DOHH2 (cell line): ENCODE measurements around the gene SNAPC1.

Source experiments
- H3F3A ChIP-seq: fragments of 200-600 bp; sonication (generic), shearing (Covaris generic); 2 replicates; pipeline ENCODE4 v1.6.0; 2016; ENCODE audit warnings: antibody characterized with exemption, mild to moderate bottlenecking; ENCODE audit not compliant: control insufficient read depth, insufficient read depth
- H3K27ac ChIP-seq: fragments of 200-600 bp; sonication (generic); 2 replicates; pipeline ENCODE4 v1.5.1; 2014; ENCODE audit warnings: low read depth, mild to moderate bottlenecking, low read length, moderate library complexity
- H3K27me3 ChIP-seq: fragments of 200-600 bp; sonication (generic); 2 replicates; pipeline ENCODE4 v1.6.1; 2014; ENCODE audit warnings: mild to moderate bottlenecking, low read length, mixed read lengths; ENCODE audit not compliant: control insufficient read depth
- H3K36me3 ChIP-seq: fragments of 200-600 bp; sonication (generic); 2 replicates; pipeline ENCODE4 v1.6.1; 2014; ENCODE audit warnings: mild to moderate bottlenecking, low read length, moderate library complexity, mixed read lengths; ENCODE audit not compliant: control insufficient read depth
- H3K4me1 ChIP-seq: fragments of 200-600 bp; sonication (generic); 2 replicates; pipeline ENCODE4 v1.6.1; 2014; ENCODE audit warnings: mild to moderate bottlenecking, low read length, mixed read lengths; ENCODE audit not compliant: control insufficient read depth
- H3K4me2 ChIP-seq: fragments of 200-600 bp; sonication (generic); 2 replicates; pipeline ENCODE4 v1.6.0; 2014; ENCODE audit warnings: mild to moderate bottlenecking, low read length, moderate library complexity
- H3K4me3 ChIP-seq: fragments of 200-600 bp; sonication (generic); 2 replicates; pipeline ENCODE4 v1.5.1; 2014; ENCODE audit warnings: mild to moderate bottlenecking, low read length, mixed read lengths
- H3K79me2 ChIP-seq: fragments of 200-600 bp; sonication (generic); 2 replicates; pipeline ENCODE4 v1.6.1; 2014; ENCODE audit warnings: mild to moderate bottlenecking, low read length, mixed read lengths; ENCODE audit not compliant: control insufficient read depth
- H3K9me2 ChIP-seq: fragments of 200-600 bp; sonication (generic); replicated peaks from 2 replicates; pipeline ENCODE4 v1.6.1; 2014; ENCODE audit warnings: mild to moderate bottlenecking, low read length, mixed read lengths; ENCODE audit not compliant: control insufficient read depth
- H3K9me3 ChIP-seq: fragments of 200-600 bp; sonication (generic); 2 replicates; pipeline ENCODE4 v1.6.1; 2014; ENCODE audit warnings: antibody characterized with exemption, low read length, mixed read lengths; ENCODE audit not compliant: control insufficient read depth, insufficient read depth
- H4K20me1 ChIP-seq: fragments of 200-600 bp; sonication (generic); 2 replicates; pipeline ENCODE4 v1.6.0; 2014; ENCODE audit warnings: low read depth, mild to moderate bottlenecking, antibody characterized with exemption, low read length, moderate library complexity; ENCODE audit not compliant: control insufficient read depth, insufficient read depth
- CTCF ChIP-seq: fragments of 200-600 bp; sonication (generic); IDR thresholded peaks from one replicate; pipeline ENCODE4 v1.5.1; 2014; ENCODE audit warnings: antibody characterized with exemption, mild to moderate bottlenecking, low read depth, low read length; ENCODE audit not compliant: poor library complexity, severe bottlenecking
- EZH2phosphoT487 ChIP-seq: fragments of 200-600 bp; sonication (generic); IDR thresholded peaks from 2 replicates; pipeline ENCODE4 v1.6.1; 2017; ENCODE audit warnings: borderline replicate concordance, mild to moderate bottlenecking, antibody characterized with exemption, low read length, moderate library complexity, mixed read lengths

Gene SNAPC1

DNA sequence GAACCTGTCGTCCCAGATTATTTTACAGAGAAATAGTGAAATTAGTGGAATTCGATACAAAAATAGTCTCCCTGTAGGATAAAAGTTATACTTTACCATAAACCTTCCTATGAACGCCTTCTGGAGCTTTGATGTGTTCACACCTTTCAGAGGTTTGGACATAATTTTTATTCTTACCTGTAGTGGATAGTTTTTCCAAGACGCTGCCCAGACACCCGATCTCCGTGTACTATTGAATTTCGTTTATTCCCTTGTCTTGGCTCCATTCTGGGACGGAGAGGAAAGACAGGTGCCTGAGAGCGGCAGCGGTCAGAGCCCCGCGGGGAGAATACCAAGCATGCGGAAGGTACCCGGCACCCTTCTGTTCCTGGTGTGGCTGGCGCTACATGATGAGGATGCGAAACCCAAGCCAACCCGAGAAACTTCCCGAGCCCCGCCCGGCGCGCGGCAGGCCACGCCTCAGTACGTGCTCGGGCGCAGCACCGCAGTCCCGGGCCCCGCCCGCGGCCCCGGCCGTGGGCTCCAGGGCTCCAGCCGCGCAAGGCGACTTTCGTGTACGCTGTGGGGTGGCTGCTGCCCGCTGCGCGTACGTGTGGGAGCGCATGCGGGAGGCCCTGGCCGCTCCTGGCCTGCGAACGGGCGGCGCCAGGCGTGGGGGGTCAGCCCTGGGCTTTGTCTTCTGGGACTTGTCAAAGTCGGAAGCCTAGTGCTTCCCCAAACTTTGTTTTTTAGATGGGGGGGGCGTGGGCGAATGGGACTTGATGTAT, 11.3 kb upstream of the SNAPC1 start:
- H3K9me2 ChIP-seq, result no peaks in the 10 kb centered on the region
- H3K79me2 ChIP-seq, result peaks cover 50% of the 10 kb centered on the region
- no peaks in the 10 kb centered on the region for H3K27me3 ChIP-seq
- no peak for TF ChIP-seq EZH2phosphoT487
- TF ChIP-seq CTCF, result no peak
- peak overlapping the region; percentile 88 for H3K4me2 ChIP-seq
- H3K4me3 ChIP-seq, result peak overlapping the region; percentile 84
- H3F3A ChIP-seq, result peaks cover 62% of the 10 kb centered on the region
- peak overlapping the region; percentile 13 for H3K27ac ChIP-seq
- H4K20me1 ChIP-seq, result peaks cover 3% of the 10 kb centered on the region; the same call in 1 of the 2 replicates
- peaks cover 49% of the 10 kb centered on the region for H3K36me3 ChIP-seq
- no peaks in the 10 kb centered on the region for H3K9me3 ChIP-seq
- peaks cover 73% of the 10 kb centered on the region for H3K4me1 ChIP-seq

DNA sequence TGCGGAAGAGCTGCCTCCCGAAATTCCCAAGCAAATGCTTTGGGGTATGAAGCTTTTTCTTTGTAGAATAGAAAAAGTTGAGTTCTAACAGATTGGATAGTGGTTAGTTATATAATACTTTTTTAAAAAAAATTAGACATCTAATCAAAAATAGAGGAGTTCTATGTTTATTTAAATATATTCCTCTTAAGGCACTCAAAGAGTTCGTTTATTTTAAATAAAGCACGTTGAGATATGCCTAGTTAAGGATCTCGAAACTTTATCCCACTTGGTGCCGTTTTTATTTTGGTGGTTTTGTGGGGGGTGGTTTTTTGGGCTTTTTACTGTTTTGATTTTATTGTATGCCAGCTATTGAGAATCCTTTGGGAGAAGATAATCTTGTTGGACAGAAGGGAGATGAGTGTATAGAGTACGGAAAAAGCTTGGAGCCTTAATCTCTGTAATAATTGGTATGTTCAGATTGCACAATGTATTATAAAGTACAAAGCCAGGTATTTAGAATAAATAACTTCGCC, 10.7 kb upstream of the SNAPC1 start:
- peak overlapping the region; percentile 84 for H3K4me3 ChIP-seq
- peaks cover 67% of the 10 kb centered on the region for H3K4me1 ChIP-seq
- no peaks in the 10 kb centered on the region for H3K9me3 ChIP-seq
- H3K79me2 ChIP-seq, result peaks cover 43% of the 10 kb centered on the region
- H3K9me2 ChIP-seq, result no peaks in the 10 kb centered on the region
- no peaks in the 10 kb centered on the region for H3K27me3 ChIP-seq
- TF ChIP-seq CTCF, result no peak
- TF ChIP-seq EZH2phosphoT487, result no peak
- peaks cover 43% of the 10 kb centered on the region for H3K36me3 ChIP-seq
- H4K20me1 ChIP-seq, result peaks cover 1% of the 10 kb centered on the region; the same call in 1 of the 2 replicates
- peaks cover 60% of the 10 kb centered on the region for H3F3A ChIP-seq
- H3K4me2 ChIP-seq, result peak overlapping the region; percentile 88
- H3K27ac ChIP-seq, result peak overlapping the region; percentile 44

GRCh38 chr14:61752626-61753025, 9.6 kb upstream of the SNAPC1 start:
- H3K4me2 ChIP-seq, result peak overlapping the region; percentile 88
- H3K4me1 ChIP-seq, result peaks cover 56% of the 10 kb centered on the region
- peak overlapping the region; percentile 44 for H3K27ac ChIP-seq
- no peaks in the 10 kb centered on the region for H3K27me3 ChIP-seq
- peaks cover 49% of the 10 kb centered on the region for H3F3A ChIP-seq
- no peaks in the 10 kb centered on the region for H3K9me3 ChIP-seq
- no peaks in the 10 kb centered on the region; the same call in 1 of the 2 replicates for H4K20me1 ChIP-seq
- H3K9me2 ChIP-seq, result no peaks in the 10 kb centered on the region
- peak overlapping the region; percentile 84 for H3K4me3 ChIP-seq
- H3K36me3 ChIP-seq, result peaks cover 32% of the 10 kb centered on the region
- TF ChIP-seq EZH2phosphoT487 (no peak), CTCF (no peak)
- peaks cover 32% of the 10 kb centered on the region for H3K79me2 ChIP-seq
